ENCODE data around the gene TJP3. TPM values are rescaled to one million over a fixed set of nuclear protein-coding genes. Genes with fewer than 3 reads are reported as not detected.
A peak's percentile ranks its signal among the peaks of the same experiment; 100 is the strongest.

Gene TJP3
- total RNA-seq, 1 experiment from 2014 or later: 139 TPM

DNA sequence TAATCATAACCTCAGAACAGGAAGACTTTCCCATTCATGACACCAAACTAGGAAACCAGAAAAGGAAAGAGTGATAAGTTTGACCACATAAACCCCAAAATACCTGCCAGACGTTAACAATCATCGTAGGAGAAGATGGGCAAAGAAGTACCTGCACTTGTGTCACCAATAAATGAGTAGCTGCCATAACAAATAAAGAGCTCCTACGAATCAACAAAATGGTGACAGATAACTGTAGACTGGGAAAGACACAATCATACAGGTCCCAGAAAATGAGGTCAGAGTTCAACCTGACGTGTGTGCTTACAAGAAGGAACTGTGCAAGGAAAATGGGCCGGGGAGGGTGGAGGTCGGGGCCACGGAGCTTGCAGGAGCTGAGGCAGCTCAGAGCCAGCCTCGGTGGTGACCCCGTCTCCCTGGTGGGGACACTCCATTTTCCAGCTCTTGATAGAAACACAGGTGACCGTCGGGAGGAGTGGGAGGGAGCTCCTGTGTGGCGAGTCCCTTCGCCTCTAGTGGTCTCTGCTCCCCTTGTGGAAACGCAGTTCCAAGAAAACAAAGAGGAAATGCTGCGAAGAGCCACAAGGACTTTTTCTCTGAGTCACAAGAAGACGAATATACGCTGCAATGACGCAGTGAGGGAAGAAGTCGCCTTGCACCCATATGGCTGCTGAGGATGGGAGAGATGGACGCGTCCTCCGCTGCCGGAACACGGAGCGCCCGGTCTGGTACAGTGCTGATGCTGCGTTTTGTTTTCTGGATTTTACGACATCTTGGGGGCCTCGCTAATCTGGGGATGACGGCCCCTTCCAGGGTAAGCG lies 17.4 kb upstream of the TJP3 start:
- no peak for DNase-seq (ENCODE audit: low spot score)

DNA sequence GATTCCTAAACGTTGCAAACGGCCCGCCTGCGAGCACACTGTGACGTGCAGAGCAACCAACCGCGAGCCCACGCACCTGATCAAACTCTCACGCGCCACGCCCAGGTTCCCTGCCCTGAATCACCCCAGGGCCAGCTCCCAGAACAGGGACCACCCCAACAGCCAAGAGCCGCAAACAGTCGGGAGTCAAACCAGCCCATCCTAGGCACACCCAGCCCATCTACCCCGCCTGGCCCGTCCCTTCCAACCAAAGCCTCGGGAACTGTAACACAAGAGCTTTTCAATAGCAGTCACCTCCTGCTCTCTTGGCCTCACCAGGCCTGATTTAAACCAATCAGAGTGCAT lies 16.8 kb upstream of the TJP3 start:
- DNase-seq (ENCODE audit: low spot score): no peak

DNA sequence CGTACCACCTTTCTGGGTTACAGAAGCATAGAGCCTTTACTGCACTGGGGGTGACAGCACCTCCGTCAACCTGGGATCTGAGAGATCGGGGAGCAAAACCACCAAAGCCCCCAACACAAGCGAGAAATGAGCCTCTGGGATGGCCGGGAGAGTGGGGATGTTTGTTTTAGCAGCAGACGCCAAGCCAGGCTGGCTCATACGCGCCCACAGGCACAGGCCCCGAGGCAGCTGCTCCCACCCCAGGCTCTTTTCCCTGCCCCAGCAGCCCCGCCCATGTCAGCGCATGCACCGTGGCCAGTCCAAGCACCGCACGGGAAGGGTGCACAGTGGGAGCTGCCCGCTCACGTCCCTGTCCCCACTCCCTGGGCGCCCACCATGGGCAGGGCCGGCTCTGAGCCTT lies 16.5 kb upstream of the TJP3 start:
- DNase-seq (ENCODE audit: low spot score): no peak

DNA sequence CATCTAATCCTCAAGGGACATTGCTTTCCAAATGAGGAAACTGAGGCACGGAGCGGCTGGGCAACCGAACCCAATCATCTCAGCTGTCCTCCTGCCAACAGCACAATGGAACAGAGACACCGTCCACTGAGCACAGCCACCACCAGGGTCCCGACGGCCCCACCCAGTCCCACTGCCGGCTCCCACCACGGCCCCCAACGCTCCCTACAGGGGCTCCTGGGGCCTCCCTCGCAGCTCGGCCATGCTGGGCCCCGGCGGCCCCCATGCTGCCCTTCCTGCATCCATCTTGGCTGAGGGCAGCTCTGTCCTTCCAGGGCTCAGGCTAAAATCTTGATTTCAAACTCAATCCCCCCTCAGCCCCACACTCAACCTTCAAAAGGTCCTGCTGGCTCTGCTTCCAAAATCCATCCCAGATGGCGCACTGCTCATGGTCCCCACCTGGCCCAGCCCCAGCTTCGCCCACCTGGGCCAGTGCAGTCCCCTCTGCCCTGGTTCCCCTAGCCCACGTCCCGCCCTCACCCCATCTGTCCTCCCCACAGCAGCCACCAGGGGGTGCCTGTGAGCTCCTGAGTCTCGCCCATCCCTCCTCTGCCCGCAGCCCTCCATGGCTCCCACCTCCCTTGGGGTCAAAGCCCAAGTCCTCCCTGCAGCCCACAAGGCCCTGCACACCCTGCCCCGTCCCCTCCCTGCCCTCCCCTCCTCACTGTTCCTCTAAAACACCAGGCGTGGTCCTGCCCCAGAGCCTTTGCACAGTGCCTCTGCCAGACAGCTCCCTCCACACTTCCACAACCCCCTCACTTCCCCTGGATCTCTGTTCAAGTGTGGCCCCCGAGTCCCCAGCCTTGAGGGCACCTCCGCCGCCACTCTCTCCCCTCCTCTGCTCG lies 15.8 kb upstream of the TJP3 start:
- no peak for DNase-seq (ENCODE audit: low spot score)

DNA sequence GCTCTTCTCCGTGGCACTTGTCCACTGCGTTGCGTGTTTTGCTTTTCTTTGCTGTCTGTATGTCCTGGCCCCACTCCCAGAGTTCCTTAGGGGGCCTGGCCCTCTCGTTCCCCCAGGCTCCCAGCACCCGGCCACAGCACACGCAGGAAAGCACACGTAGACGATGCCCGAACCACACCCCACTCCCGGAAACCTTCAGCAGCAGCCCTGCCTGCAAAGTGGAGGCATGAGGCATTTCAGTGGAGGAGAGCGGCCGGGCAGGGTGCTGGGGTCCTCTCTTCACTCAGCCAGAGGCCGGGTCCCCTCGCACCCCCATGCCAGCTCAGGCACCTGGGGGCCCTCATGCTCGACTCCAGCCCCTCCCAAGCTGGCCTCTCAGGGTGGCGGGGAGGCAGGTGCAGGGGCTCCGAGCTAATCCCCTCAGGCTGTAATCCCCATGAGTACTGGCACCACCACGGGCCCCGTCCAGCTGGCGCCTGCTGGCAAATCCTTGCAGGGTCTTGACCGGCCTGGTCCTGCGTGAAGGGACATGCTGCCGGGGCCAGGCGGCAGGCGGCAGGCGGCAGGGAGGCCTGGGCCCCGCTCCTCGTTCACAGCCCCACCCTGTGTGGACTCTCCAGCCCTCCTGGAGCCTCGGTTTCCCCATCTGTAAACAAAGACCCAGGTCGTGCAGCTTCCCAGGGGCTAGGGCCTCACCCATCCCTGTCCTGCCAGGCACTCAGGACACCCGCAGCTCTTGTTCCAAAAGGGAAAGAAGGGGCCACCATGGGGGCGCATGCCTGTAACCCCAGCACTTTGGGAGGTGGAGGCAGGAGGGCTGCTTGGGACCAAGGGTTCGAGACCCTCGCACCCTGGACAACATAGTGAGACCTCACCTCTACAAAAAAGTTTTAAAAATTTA lies 14.9 kb upstream of the TJP3 start:
- no peak for DNase-seq (ENCODE audit: low spot score)

DNA sequence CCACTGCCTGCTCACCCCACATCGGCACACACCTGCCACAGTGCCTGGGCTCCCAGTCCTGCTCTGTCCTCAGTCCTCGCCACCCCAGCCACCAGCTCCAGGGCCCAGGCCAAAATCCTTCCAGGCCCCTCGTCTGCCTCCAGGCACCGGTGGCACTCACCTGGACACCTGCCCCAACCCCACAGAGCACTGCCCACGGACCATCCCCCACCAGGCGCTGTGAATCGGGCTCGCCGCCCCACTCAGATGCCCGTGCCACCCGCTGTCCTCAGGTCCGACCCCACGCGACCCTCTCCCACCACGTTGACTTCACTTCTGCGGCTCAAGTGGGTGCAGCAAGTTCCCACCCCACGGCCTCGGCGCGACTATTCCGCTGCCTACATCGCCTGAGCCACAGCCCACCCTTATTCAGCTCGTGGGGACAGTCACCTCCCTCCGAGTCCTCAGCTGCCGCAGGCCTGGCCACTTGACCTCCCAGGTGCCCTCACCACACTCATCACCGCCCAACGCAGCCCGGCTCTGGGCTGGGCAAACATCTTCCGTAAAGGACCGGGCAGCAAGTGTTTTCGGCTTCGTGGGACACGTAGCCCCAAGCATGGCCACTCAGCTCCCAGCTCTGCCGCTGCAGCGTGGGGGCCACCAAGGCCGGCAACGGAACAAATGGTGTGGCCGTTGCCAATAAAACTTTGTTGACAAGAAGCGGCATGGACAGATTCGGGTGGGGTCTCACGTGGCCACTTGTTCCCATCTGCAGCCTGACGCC lies 13.6 kb upstream of the TJP3 start:
- no peak for DNase-seq (ENCODE audit: low spot score)

DNA sequence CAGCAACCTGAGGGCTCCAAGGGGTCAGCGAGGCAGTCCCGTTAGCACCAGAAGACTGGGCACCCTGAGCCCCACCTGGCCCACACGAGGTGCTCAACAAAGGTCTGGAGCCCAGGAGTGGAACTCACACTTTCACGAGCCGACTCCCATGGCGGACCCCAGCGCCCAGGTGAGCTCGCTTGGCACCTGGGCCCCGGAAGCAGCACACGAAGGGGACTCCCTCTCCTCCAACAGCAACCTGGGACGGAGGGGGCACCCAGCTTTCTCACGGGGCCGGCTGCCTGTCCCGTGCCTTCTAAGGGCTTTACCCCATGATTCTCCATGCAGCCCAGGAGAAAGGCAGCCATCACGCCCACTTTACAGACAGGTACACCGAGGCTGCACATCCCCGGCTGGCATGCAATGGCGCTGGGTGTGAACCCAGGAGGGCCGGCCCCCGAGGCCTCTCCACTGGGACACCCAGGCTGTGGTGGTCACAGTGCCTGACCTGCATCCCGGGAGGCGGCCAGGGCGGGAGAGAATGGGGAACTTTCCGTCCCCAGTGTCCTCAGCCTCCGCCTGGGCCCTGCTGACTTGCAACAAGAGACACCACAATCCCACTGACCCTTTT lies 13.0 kb upstream of the TJP3 start:
- no peak for DNase-seq (ENCODE audit: low spot score)

DNA sequence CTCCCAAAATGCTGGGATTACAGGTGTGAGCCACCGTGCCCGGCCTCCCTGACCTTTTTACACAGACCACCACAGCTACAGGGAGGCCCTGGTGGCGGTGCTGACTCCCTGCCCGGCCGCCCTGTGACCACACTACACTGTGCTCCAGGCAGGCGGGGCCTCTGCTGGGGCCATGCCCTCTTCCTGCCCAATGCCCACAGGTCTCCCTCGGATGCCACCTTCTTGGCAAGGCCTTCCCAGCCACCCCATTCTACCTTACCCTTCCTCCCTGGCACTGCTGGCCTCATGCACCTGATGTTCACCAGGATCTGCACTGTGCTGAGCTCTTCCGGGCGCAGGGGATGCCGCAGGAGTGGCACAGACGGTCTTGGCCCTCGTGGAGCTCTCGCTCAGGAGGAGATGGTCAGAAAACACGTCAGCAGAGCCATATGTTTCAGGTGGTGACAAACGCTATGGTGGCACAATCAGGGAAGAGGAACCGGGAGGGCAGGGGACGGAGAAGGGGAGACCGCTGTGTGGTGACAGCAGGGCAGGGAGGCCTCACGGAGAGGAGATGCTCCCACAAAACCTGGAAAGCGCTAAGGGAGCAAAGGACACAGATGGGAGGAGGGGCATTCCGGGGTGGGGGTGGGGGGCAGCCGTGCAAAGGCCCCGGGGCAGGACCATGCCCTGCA lies 12.1 kb upstream of the TJP3 start:
- no peak for DNase-seq (ENCODE audit: low spot score)

DNA sequence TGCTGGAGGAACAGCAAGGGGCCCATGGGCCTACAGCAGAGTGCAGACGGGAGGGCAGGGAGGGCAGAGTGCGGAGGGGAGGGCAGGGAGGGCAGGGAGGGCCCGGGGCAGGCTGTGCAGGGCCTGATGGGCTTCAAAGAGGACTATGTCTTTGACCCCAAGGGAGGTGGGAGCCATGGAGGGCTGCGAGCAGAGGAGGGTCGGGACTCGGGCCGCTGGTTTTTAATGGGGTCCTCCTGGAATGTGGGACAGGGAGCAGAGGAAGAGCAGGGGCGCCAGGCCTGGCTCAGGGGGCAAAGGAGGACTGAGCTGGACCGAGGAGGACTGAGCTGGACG lies 11.6 kb upstream of the TJP3 start:
- DNase-seq (ENCODE audit: low spot score): no peak

DNA sequence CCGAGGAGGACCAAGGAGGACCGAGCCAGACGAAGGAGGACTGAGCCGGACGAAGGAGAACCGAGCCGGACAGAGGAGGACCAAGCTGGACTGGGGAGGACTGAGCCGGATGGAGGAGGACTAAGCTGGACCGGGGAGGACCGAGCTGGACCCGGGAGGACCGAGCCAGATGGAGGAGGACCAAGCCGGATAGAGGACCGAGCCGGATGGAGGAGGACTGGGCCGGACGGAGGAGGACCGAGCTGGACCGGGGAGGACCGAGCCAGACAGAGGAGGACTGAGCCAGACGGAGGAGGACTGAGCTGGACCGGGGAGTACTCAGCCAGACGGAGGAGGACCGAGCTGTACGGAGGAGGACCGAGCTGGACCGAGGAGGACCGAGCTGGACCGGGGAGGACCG lies 11.1 kb upstream of the TJP3 start:
- DNase-seq (ENCODE audit: low spot score): no peak

DNA sequence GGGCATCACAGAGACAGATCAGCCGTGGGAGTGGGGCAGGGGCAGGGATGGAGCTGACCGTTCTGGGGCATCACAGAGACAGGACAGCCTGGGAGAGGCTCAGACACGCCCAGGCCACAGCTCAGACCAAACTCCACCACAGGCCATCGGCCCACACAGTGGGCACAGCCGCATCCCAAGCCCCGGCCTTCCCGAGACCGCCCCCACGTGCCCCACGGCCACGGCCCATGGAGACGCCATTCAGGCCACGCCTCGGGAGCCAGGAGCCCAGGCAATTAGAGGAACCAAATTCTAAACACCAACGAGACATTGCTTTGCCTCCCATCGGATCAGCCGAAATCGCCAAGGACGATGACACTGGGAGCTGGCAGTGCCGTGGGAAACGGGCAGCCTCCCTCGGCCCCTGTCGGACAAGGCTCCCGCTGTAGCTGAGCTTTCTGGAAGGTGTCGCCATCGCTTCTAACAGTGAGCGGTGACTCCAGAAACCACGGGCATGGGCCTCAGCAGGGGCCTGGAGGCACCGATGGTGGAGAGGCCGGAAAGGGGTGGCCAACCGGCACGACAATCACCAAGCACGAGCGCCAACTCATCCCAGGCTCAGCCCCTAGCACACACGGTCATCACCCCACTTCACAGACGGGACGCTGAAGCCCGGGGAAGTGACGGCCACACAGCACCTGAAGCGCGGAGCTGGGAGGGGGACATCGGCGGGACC lies 10.4 kb upstream of the TJP3 start:
- no peak for DNase-seq (ENCODE audit: low spot score)

DNA sequence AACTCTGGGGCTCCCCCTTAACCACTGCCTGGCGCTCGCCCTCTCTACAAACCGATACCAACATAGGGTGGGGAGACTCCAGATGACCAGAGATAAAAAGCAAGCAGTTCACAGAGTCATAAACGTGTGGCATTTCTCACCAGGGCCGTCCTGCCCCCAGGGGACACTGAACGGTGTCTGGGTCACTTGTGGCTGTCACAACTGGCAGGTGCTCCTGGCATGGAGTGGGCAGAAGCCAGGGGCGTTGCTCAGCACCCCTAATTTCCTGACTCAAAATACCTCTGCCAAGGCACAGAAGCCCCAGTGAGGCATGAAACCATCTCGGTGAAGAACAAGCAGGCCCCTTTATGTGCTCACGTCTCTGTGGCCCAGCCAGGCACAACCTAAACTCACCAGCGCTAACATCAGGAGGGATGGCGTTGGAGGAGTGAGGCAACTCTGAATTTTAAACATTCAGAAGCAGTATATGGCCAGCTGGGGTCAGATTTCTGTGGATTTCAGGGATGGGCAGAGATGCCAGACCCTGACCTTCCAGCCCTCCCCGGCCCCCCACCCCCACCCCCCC lies 9.7 kb upstream of the TJP3 start:
- DNase-seq (ENCODE audit: low spot score): no peak

DNA sequence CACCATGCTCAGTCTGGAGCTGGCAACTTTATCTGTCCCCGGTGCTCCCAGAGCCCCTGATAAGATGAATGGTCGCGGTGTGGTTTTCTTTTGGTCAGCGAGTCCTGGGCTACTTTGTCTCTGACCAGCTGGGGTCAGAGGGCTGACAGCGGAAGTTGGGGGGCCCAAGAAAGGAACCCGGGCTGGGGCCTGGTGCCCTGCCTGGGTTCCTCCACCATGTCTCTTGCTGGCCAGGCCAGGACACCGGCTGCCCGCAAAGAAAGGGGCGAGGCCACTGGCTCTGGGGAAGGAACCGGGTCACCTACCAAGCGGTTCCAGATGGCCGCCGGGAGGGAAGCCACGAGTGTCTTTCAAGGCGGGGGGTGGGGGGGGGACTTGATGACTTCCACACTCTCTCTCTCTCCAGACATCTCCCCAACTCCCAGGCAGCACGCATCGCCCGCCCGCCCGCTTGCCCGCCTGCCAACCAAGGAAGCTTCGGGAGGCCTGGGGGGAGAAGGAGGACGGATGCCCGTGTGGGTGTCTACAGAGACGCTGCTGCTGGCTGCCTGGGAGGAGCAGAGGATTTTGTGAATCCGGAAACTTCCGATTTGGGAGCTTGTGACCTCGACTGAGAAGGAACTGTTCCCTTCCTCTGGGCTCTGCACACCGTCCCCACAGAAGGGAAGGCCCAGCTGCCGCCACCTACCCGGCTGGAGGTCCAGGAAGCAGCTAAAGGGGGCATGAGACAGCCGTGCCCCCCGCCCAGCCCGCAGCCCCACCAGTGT lies 9.0 kb upstream of the TJP3 start:
- DNase-seq (ENCODE audit: low spot score): no peak

DNA sequence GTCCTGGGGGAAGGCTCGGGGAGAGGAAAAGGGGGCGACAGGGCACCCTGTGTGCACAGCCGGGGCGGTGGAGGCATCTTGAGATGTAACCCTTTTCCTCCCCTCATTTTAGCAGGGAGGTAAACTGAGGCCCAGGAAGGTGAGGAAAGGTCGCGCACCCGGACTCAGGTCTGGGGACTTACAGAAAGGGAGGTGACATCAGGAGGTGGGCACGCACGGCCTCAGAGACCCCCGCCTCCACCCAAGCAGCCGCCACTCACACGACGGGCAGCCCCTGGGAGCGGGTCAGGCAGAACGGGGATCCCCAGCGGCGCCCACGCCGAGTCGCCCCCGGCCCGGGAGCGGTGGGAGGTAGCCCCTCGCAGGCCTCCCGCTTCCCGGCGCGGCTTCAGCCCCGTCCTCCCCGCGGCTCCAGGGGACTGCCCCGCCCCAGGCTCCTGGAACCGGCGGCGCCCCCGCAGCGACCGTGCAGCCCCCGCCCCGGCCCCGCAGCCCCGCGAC lies 8.4 kb upstream of the TJP3 start:
- DNase-seq (ENCODE audit: low spot score): no peak

DNA sequence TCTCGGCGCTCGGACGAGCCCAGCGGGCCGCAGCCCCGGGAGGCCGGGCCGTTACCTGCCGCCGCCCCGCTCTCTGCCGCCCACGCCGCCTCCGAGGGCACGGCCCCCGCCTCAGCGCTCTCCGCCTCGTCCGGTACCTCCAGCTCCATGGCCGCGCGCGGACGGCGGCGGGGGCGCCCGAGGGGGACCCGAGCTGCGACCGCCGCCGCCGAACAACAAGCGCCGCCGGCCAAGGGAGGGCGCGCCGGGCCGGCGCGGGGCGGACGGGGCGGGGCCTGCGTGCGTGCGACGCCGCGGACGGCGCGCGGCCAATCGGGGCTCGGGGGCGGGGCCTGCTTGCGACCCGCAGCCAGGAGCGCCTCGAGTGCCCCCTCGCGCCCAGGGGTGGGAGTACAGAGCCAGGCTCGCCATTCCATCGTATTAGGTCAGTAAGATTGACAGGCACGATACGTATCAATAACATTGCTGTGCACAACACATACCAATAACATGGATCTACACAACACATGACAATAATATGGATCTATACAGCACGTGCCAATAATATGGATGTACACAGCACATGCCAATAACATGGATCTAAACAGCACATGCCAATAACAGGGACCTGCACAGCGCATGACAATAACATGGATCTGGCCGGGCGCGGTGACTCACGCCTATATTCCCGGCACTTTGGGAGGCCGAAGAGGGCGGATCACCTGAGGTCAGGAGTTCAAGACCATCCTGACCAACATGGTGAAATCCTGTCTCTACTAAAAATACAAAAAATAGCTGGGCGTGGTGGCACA lies 7.7 kb upstream of the TJP3 start, which contains the start of gene PIP5K1C:
PIP5K1C (minus strand) TSS at position 227 of the 791 bp plus-strand sequence; CDS start at position 149, 78 bp downstream.
- DNase-seq (ENCODE audit: low spot score): peak; percentile 83

DNA sequence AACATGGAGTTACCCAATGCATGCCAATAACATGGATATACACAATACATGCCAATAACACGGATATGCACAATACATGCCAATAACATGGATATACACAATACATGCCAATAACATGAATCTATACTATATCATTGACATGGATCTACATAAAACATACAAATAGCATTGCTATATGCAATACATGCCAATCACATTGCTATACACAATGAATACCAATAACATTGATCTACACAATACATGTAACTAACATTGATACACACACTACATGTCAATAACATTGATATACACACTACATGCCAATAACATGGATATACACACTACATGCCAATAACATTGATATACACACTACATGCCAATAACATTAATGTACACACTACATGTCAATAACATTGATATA lies 7.0 kb upstream of the TJP3 start:
- no peak for DNase-seq (ENCODE audit: low spot score)

DNA sequence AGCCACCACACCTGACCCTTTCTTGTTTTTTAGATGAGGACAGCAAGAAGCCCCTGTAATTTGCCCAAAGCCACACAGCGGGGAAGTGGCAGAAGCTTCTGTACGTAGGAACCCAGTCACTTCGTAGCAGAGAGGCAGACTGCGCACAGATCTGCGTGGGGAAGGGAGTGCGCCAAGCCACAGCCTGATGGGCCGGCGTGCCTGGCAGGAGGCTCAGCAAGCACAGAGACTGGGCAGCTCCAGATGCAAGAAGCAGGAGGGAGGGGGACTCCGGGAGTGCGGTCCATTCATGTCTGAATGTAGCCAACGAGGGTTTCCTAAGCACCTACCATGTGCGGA lies 347 bp upstream of the TJP3 start:
- DNase-seq (ENCODE audit: low spot score): no peak
